Right lobe of liver (tissue), 4 donors: Measurements from ENCODE around the gene KRTAP21-2.

Experiments
- CTCF ChIP-seq, 4 donors: fragments of 200-600 bp in 3 of 4; fragments of 450-650 bp in 1 of 4; IDR thresholded peaks; one replicate each; pipeline versions ENCODE4 v1.5.1 to v1.8.0; 2016 to 2022; ENCODE audit warnings: antibody characterized with exemption in 4 of 4, mild to moderate bottlenecking in 2 of 4
- POLR2A ChIP-seq: fragments of 450-650 bp; IDR thresholded peaks from one replicate; pipeline ENCODE4 v1.6.1; 2017; ENCODE audit warnings: antibody characterized with exemption, mild to moderate bottlenecking
- donor health status: DM: no; HTN: no; CAD: no.
- donor health status: DM: no; HTN: no; CAD: no.
- donor health status: DM: no; HTN: yes; CAD: no.

DNA sequence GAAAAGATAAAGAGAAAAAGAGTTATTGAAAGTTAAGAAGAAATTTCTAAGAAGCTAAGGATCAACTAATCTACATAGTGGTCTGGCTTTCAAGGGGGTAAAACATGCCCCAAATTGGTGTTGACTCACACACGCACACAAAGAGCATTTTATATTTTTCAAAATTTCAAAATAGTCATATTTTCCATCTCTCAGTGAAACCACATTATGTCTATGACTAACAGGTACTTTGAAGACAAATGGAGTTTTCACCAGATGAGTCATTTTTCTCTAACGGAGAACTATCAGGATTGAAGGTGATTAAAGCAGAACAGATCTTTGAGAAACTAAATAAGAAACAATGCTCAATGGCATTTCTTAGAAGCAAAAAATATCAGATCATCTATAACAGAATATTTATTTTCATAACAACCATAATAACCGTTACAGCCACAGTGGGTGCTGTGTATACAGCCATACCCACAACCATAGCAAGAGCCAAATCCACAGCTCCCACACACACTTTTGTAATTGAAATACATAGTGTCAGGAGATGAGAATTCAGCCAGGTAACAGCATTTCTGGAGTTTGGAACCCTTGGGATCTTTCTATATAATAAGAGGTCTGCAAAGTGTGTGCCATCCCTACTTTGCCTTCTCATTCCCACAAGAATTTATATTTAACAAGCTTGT is 28.7 kb downstream of the KRTAP21-2 start, which contains the start of gene KRTAP21-3:
- TF ChIP-seq CTCF (IDR thresholded peaks at IDR 0.05) = no peak
- no peak for TF ChIP-seq POLR2A
